CD14-positive monocyte (primary cell): ENCODE data around the gene SLC12A4. TPM values are rescaled to one million over a fixed set of nuclear protein-coding genes. Genes with fewer than 3 reads are reported as not detected.

Experiments
- DNase-seq, 3 donors: peaks; one replicate each; pipeline ENCODE4 v3.0.0-alpha.2; 2011 to 2022
- H2AFZ ChIP-seq: 2 replicates; pipeline ENCODE4 v1.6.0; 2012; ENCODE audit warnings: mild to moderate bottlenecking, low read depth, low read length, inconsistent platforms; ENCODE audit not compliant: insufficient read depth, poor library complexity, severe bottlenecking
- H3K27ac ChIP-seq, 2 donors: 1 replicate in 1 of 2; 2 replicates in 1 of 2; pipeline ENCODE4 v1.5.1; 2012 to 2013; ENCODE audit warnings: low read length in 2 of 2, control low read depth in 1 of 2, inconsistent platforms in 1 of 2, low read depth in 1 of 2, mild to moderate bottlenecking in 1 of 2
- H3K27me3 ChIP-seq, 2 donors: one replicate each; pipeline versions ENCODE4 v1.6.0 to v1.6.1; 2011 to 2013; ENCODE audit warnings: low read length in 2 of 2; ENCODE audit not compliant: control insufficient read depth in 2 of 2, insufficient read depth in 2 of 2
- H3K36me3 ChIP-seq, 2 donors: replicated peaks in 1 of 2; 1 replicate in 1 of 2; 2 replicates in 1 of 2; pipeline versions ENCODE4 v1.5.1 to v1.6.1; 2012 to 2013; ENCODE audit warnings: low read length in 2 of 2, control low read depth in 1 of 2, inconsistent platforms in 1 of 2, mild to moderate bottlenecking in 1 of 2; ENCODE audit not compliant: insufficient read depth in 2 of 2, control insufficient read depth in 1 of 2
- H3K4me1 ChIP-seq, 2 donors: 1 replicate in 1 of 2; 2 replicates in 1 of 2; pipeline versions ENCODE4 v1.5.1 to v1.6.1; 2012 to 2013; ENCODE audit warnings: low read length in 2 of 2, control low read depth in 1 of 2, inconsistent platforms in 1 of 2, mild to moderate bottlenecking in 1 of 2, moderate library complexity in 1 of 2; ENCODE audit not compliant: insufficient read depth in 2 of 2, control insufficient read depth in 1 of 2
- H3K4me2 ChIP-seq: replicated peaks from 2 replicates; pipeline ENCODE3; 2012; ENCODE audit warnings: low read length, moderate library complexity, mild to moderate bottlenecking; ENCODE audit not compliant: poor library complexity, severe bottlenecking; ENCODE audit errors: extremely low read depth
- H3K4me3 ChIP-seq, 3 experiments: fragments of 200-600 bp in 1 of 3; sonication (generic) in 1 of 3; replicated peaks in 1 of 3; 1 replicate in 2 of 3; 2 replicates in 1 of 3; pipeline ENCODE4 v1.5.1; 2011 to 2013; ENCODE audit warnings: low read length in 3 of 3, mild to moderate bottlenecking in 3 of 3, control low read depth in 2 of 3, low read depth in 2 of 3, inconsistent platforms in 1 of 3, moderate library complexity in 1 of 3
- H3K79me2 ChIP-seq: 2 replicates; pipeline ENCODE4 v1.6.0; 2012; ENCODE audit warnings: mild to moderate bottlenecking, control low read depth, inconsistent platforms, low read length, moderate library complexity; ENCODE audit not compliant: insufficient read depth
- H3K9ac ChIP-seq: 2 replicates; pipeline ENCODE4 v1.6.0; 2017; ENCODE audit warnings: low read length, mild to moderate bottlenecking; ENCODE audit not compliant: insufficient read depth, poor library complexity, severe bottlenecking
- H3K9me3 ChIP-seq, 2 donors: replicated peaks in 1 of 2; 1 replicate in 1 of 2; 2 replicates in 1 of 2; pipeline versions ENCODE4 v1.5.1 to v1.6.1; 2012 to 2013; ENCODE audit warnings: low read length in 2 of 2, control low read depth in 1 of 2; ENCODE audit not compliant: control insufficient read depth in 1 of 2, insufficient read depth in 1 of 2
- H4K20me1 ChIP-seq: 2 replicates; pipeline ENCODE4 v1.6.0; 2012; ENCODE audit warnings: mild to moderate bottlenecking, low read length, control low read depth, moderate library complexity; ENCODE audit not compliant: insufficient read depth
- H3K27ac Mint-ChIP-seq, 7 donors: one replicate each; pipeline ENCODE4 v1.8.0; 2020; ENCODE audit warnings: mild to moderate bottlenecking in 7 of 7, mixed read lengths in 7 of 7, moderate library complexity in 6 of 7, inconsistent platforms in 2 of 7
- H3K27me3 Mint-ChIP-seq, 3 donors: one replicate each; pipeline ENCODE4 v1.8.0; 2021 to 2022; ENCODE audit warnings: low read depth in 3 of 3, mild to moderate bottlenecking in 3 of 3, mixed read lengths in 3 of 3, moderate library complexity in 3 of 3, inconsistent platforms in 1 of 3
- H3K36me3 Mint-ChIP-seq, 2 donors: one replicate each; pipeline ENCODE4 v1.8.0; 2020; ENCODE audit warnings: mixed read lengths in 2 of 2, inconsistent platforms in 1 of 2, mild to moderate bottlenecking in 1 of 2
- H3K4me1 Mint-ChIP-seq: one replicate; pipeline ENCODE4 v1.8.0; 2020; ENCODE audit warnings: mild to moderate bottlenecking, mixed read lengths
- H3K4me3 Mint-ChIP-seq, 2 donors: one replicate each; pipeline ENCODE4 v1.8.0; 2020; ENCODE audit warnings: mild to moderate bottlenecking in 2 of 2, mixed read lengths in 2 of 2, moderate library complexity in 1 of 2
- H3K9me3 Mint-ChIP-seq, 7 donors: one replicate each; pipeline ENCODE4 v1.8.0; 2020 to 2022; ENCODE audit warnings: mixed read lengths in 7 of 7, mild to moderate bottlenecking in 6 of 7, moderate library complexity in 6 of 7, inconsistent platforms in 2 of 7
- WGBS: methylation state at CpG from one replicate; pipeline ENCODE4 v1.1.5; 2013; ENCODE audit warnings: missing lambda C conversion rate; ENCODE audit not compliant: insufficient coverage; 5-methylcytosine and 5-hydroxymethylcytosine counted together
- intact Hi-C, 2 donors: fragments of 100-400 bp; cut with micrococcal nuclease; formaldehyde crosslinking; loops; one replicate each; pipeline versions ENCODE4 v1.15.0 to v1.15.1; 2023
- polyA plus RNA-seq, 3 donors: library from polyadenylated mRNA; depleted of rRNA in 1 of 3; unstranded in 2 of 3; stranded (reverse) in 1 of 3; fragments of 300-500 nt in 2 of 3; fragments of >200 nt in 1 of 3; fragmentation: Illumina TruSeq in 2 of 3; gene quantifications; 1 replicate in 2 of 3; 2 replicates in 1 of 3; pipeline ENCODE4 v1.2.3, GENCODE V29; 2012 to 2021
- TF ChIP-seq, protein P1 (sequence below): fragments of 200-600 bp; IDR thresholded peaks from one replicate; pipeline ENCODE4 v1.8.0; 2022; ENCODE audit warnings: antibody characterized with exemption, mild to moderate bottlenecking

SLC12A4 gene
- polyA plus RNA-seq, 3 donors, result 7.3 to 57.2 (median 7.7) TPM

- Histone ChIP-seq H3K79me2 (peaks cover 16% of the 10 kb centered on the region), H3K4me3 (no peak overlapping the region), H3K4me2 (no peak overlapping the region), H2AFZ (no peak overlapping the region), H3K9me3 (no peaks in the 10 kb centered on the region), H3K27ac (no peak overlapping the region), H3K9ac (no peak overlapping the region), H3K36me3 (peaks cover 48 to 67% of the 10 kb centered on the region in 2 donors), H3K27me3 (no peaks in the 10 kb centered on the region), H3K4me1 (peaks cover 8 to 11% of the 10 kb centered on the region in 2 donors), H4K20me1 (peaks cover 40% of the 10 kb centered on the region)
- TF ChIP-seq, protein P1, sequence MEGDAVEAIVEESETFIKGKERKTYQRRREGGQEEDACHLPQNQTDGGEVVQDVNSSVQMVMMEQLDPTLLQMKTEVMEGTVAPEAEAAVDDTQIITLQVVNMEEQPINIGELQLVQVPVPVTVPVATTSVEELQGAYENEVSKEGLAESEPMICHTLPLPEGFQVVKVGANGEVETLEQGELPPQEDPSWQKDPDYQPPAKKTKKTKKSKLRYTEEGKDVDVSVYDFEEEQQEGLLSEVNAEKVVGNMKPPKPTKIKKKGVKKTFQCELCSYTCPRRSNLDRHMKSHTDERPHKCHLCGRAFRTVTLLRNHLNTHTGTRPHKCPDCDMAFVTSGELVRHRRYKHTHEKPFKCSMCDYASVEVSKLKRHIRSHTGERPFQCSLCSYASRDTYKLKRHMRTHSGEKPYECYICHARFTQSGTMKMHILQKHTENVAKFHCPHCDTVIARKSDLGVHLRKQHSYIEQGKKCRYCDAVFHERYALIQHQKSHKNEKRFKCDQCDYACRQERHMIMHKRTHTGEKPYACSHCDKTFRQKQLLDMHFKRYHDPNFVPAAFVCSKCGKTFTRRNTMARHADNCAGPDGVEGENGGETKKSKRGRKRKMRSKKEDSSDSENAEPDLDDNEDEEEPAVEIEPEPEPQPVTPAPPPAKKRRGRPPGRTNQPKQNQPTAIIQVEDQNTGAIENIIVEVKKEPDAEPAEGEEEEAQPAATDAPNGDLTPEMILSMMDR, result no peak
- DNase-seq, result no peak
- WGBS, result 98% methylated on average over 6 of the region's 8 CpGs
- H3K36me3 Mint-ChIP-seq, result peaks cover 59 to 66% of the 10 kb centered on the region in 2 donors
- H3K27me3 Mint-ChIP-seq, result no peaks in the 10 kb centered on the region
- no peak overlapping the region for H3K4me3 Mint-ChIP-seq
- no peak overlapping the region for H3K27ac Mint-ChIP-seq
- no peaks in the 10 kb centered on the region for H3K9me3 Mint-ChIP-seq
- intact Hi-C loops, result no loop called here
- peaks cover 13% of the 10 kb centered on the region for H3K4me1 Mint-ChIP-seq
Measured at GRCh38 chr16:67962135-67962534, 6.3 kb downstream of the SLC12A4 start.

- Histone ChIP-seq H3K4me1 (peaks cover 2 to 5% of the 10 kb centered on the region in 2 donors), H3K79me2 (peaks cover 12% of the 10 kb centered on the region), H3K27me3 (no peaks in the 10 kb centered on the region), H3K4me2 (no peak overlapping the region), H2AFZ (no peak overlapping the region), H3K9ac (no peak overlapping the region), H3K27ac (no peak overlapping the region), H3K9me3 (no peaks in the 10 kb centered on the region), H4K20me1 (peaks cover 35% of the 10 kb centered on the region), H3K36me3 (peaks cover 48 to 67% of the 10 kb centered on the region in 2 donors), H3K4me3 (no peak overlapping the region)
- DNase-seq, result no peak
- Mint-ChIP-seq H3K27me3 (peaks cover 0 to 2% (median 0%) of the 10 kb centered on the region in 3 donors), H3K4me3 (no peak overlapping the region), H3K27ac (peak overlapping the region in 1 of 7 donors; percentile 68), H3K36me3 (peaks cover 59 to 66% of the 10 kb centered on the region in 2 donors), H3K4me1 (peaks cover 7% of the 10 kb centered on the region), H3K9me3 (no peaks in the 10 kb centered on the region)
- 96% methylated on average over 9 of the region's 13 CpGs for WGBS
- TF ChIP-seq, protein P1, result no peak
- intact Hi-C loops, result no loop called here
Measured at GRCh38 chr16:67961551-67961957, 6.9 kb downstream of the SLC12A4 start.
